Subcutaneous adipose tissue (tissue), 4 donors: ENCODE data around the gene RBMS3. TPM values are rescaled to one million over a fixed set of nuclear protein-coding genes. Genes with fewer than 3 reads are reported as not detected.

Experiments
- total RNA-seq, 4 donors: library from RNA; depleted of rRNA; stranded (reverse); fragments of >200 nt; gene quantifications; one replicate each; pipeline ENCODE4 v1.1.0, GENCODE V29; 2016
- TF ChIP-seq, protein P1 (sequence below): fragments of 450-650 bp; IDR thresholded peaks from one replicate; pipeline ENCODE4 v1.5.1; 2016; ENCODE audit warnings: low read depth, mild to moderate bottlenecking, control low read depth, antibody characterized with exemption, moderate library complexity

Gene RBMS3
- total RNA-seq, 4 donors from 2014 or later, result 98.6 to 171 (median 117) TPM

GRCh38 chr3:29949940-29950616, 669.2 kb downstream of the RBMS3 start:
- TF ChIP-seq, protein P1, sequence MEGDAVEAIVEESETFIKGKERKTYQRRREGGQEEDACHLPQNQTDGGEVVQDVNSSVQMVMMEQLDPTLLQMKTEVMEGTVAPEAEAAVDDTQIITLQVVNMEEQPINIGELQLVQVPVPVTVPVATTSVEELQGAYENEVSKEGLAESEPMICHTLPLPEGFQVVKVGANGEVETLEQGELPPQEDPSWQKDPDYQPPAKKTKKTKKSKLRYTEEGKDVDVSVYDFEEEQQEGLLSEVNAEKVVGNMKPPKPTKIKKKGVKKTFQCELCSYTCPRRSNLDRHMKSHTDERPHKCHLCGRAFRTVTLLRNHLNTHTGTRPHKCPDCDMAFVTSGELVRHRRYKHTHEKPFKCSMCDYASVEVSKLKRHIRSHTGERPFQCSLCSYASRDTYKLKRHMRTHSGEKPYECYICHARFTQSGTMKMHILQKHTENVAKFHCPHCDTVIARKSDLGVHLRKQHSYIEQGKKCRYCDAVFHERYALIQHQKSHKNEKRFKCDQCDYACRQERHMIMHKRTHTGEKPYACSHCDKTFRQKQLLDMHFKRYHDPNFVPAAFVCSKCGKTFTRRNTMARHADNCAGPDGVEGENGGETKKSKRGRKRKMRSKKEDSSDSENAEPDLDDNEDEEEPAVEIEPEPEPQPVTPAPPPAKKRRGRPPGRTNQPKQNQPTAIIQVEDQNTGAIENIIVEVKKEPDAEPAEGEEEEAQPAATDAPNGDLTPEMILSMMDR, result no peak

GRCh38 chr3:29952431-29952830, 671.6 kb downstream of the RBMS3 start:
- TF ChIP-seq, protein P1, result no peak

DNA sequence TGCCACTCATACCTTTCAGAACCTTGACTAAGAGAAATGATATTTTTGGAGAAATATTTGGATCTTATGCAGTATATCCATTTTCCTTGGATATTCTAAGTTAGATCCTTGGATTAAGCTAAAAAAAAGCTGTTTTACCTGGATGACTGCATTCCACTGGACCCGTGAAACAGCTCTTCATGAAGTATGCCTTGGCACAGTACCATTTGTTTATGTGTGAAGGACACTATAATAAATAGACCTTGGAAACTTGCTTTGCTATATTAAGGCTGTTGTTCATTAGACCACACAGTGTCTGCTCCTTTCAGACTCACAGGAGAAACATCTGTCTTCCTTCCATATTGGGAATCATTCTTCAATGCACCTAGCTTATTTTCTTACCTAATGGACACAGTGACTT, 674.5 kb downstream of the RBMS3 start:
- TF ChIP-seq, protein P1, result no peak

GRCh38 chr3:29958816-29959215, 677.9 kb downstream of the RBMS3 start:
- TF ChIP-seq, protein P1, result no peak

- TF ChIP-seq, protein P1, result no peak
Observed at GRCh38 chr3:29971895-29972294, 691.0 kb downstream of the RBMS3 start.

DNA sequence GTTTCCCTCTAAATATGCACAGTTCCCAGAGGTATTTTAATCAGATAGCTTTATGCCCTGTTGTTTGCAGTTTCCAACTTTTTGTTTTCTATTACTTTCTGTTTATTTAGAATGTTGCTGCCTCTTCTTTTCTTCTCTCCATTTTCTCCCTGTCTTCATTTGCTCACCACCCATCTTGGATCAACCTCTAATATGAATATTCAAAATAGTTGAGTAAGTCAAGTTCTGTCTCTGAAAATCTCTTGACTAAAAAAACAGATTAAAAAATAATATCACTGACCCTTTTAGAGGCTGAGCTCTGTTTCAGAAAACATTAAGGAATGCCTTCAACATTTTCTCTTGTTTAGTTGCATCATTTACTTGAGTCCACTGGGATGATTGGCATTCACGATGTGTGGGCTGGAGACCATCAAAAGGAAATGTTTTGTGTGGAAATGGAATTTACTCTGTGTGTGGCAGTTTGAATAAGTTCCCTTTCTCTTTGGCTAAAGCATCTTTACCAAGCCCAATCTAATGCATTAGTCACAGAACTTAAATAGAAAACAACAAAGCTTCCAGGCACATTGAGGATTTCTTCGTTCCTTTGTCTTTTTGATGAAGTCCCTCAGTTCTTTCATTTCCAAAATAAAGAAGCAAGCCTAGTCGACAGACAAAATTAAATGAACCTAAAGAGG, 691.6 kb downstream of the RBMS3 start:
- TF ChIP-seq, protein P1, result no peak

DNA sequence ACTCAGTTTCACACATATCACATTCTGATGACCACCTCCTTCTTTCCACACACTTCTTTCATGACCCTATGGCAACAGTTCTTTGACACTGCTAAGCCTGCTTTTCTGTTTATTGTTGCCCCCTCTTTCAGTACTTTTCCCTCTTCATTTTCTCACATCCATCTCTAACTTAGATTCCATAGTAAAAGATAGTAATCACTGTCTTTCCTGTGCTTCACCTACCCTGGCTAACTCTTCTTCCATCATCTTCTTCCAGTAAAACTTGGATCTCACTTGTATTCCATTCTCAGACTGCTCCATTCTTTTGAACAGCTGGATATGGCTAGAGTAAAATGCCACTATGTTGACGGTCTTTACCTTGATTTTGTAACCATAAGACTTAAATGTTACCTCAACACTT, 692.9 kb downstream of the RBMS3 start:
- TF ChIP-seq, protein P1, result no peak
